Chondrocyte (in vitro differentiated cells): Measurements from ENCODE around the gene ZNF597. TPM values are rescaled to one million over a fixed set of nuclear protein-coding genes. Genes with fewer than 3 reads are reported as not detected.

Source experiments
- DNase-seq: peaks from one replicate; pipeline ENCODE4 v3.0.0; 2021; ENCODE audit warnings: mixed read lengths, low spot score
- H3K27ac Mint-ChIP-seq: one replicate; pipeline ENCODE4 v1.8.0; 2021; ENCODE audit warnings: mild to moderate bottlenecking, moderate library complexity, mixed read lengths; ENCODE audit not compliant: unreplicated experiment
- H3K27me3 Mint-ChIP-seq: 2 replicates; pipeline ENCODE4 v1.8.0; 2021; ENCODE audit warnings: low read depth, mixed read lengths
- H3K36me3 Mint-ChIP-seq: 2 replicates; pipeline ENCODE4 v1.8.0; 2021; ENCODE audit warnings: low read depth, mixed read lengths
- H3K4me1 Mint-ChIP-seq: 2 replicates; pipeline ENCODE4 v1.8.0; 2021; ENCODE audit warnings: low read depth, mild to moderate bottlenecking, mixed read lengths
- H3K4me3 Mint-ChIP-seq: one replicate; pipeline ENCODE4 v1.8.0; 2021; ENCODE audit warnings: mild to moderate bottlenecking, moderate library complexity, mixed read lengths; ENCODE audit not compliant: unreplicated experiment
- H3K9me3 Mint-ChIP-seq: 2 replicates; pipeline ENCODE4 v1.8.0; 2021; ENCODE audit warnings: low read depth, mixed read lengths
- microRNA-seq: library from miRNA; unstranded; fragments of <30 nt; microRNA quantifications from one replicate; pipeline ENCODE4 v1.2.0, GENCODE V29; 2020; ENCODE audit warnings: borderline number of aligned reads
- total RNA-seq: library from RNA; stranded (reverse); gene quantifications from 3 replicates; pipeline ENCODE4 v1.2.1, GENCODE V29; 2021
- TF ChIP-seq, protein P1 (sequence below): fragments of 200-600 bp; sonication (generic); IDR thresholded peaks from 2 replicates; pipeline ENCODE4 v1.5.0; 2021; ENCODE audit warnings: antibody characterized with exemption, mild to moderate bottlenecking, moderate library complexity

Gene ZNF597
- total RNA-seq, 1 donor from 2014 or later: 2.5 TPM

DNA sequence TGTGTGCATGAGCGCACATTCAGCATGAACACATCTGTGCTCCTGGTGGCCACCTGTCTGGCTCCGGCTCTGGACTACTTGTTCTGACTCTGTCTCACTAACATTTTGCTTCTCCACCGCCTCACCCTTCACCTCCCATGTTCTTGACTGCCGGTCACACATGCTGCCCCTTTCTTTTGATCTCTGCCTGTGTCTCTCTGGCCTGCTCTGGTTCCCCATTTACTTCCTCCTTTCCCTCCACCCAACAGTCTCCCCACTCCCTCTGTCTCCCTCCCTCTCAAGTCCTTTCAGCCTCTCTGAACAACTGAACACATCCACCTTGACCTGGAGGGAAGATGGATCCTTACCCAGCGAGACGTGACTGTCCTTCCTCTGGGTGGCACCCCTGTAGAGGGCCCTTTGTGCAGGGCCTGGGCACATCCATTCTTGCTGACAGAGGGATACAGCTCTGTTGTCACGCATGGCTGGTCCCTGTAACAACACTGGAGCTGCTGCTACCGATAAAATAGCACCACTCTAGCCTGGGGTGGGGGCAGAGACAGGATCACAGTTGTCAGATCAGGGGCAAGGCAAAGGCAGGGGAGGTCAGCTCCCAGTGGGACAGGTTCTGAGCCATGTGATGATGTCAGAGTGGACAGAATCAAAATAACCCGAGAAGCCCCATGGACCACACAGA, 53.5 kb downstream of the ZNF597 start:
- Mint-ChIP-seq H3K9me3 (peaks cover 39% of the 10 kb centered on the region), H3K4me3 (no peak overlapping the region), H3K4me1 (peaks cover 6% of the 10 kb centered on the region), H3K36me3 (peaks cover 63% of the 10 kb centered on the region), H3K27ac (no peak overlapping the region), H3K27me3 (no peaks in the 10 kb centered on the region)
- TF ChIP-seq, protein P1, sequence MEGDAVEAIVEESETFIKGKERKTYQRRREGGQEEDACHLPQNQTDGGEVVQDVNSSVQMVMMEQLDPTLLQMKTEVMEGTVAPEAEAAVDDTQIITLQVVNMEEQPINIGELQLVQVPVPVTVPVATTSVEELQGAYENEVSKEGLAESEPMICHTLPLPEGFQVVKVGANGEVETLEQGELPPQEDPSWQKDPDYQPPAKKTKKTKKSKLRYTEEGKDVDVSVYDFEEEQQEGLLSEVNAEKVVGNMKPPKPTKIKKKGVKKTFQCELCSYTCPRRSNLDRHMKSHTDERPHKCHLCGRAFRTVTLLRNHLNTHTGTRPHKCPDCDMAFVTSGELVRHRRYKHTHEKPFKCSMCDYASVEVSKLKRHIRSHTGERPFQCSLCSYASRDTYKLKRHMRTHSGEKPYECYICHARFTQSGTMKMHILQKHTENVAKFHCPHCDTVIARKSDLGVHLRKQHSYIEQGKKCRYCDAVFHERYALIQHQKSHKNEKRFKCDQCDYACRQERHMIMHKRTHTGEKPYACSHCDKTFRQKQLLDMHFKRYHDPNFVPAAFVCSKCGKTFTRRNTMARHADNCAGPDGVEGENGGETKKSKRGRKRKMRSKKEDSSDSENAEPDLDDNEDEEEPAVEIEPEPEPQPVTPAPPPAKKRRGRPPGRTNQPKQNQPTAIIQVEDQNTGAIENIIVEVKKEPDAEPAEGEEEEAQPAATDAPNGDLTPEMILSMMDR: no peak
- no peak for DNase-seq

DNA sequence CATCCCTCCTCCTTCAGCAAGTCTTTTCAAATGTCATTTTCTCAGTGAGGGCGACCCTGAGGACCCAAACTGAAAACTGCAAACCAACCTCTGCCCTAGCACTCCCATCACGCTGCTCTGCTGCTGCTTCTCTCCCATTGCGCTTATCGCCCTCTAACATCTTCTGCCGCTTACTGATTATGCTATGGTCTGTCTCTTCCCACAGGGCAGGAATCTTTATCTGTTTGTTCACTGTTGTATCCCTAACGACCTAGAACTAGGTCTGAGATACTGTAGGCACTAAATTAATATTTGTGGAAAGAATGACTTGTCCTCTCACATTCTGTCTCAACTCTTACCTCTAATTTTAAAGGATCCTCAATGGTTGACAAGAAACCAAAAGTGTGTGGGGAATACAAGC, 55.0 kb downstream of the ZNF597 start:
- peaks cover 6% of the 10 kb centered on the region for H3K4me1 Mint-ChIP-seq
- H3K36me3 Mint-ChIP-seq: peaks cover 65% of the 10 kb centered on the region
- TF ChIP-seq, protein P1: no peak
- H3K27me3 Mint-ChIP-seq: no peaks in the 10 kb centered on the region
- no peak overlapping the region for H3K27ac Mint-ChIP-seq
- no peak overlapping the region for H3K4me3 Mint-ChIP-seq
- H3K9me3 Mint-ChIP-seq: peaks cover 49% of the 10 kb centered on the region
- DNase-seq: no peak

DNA sequence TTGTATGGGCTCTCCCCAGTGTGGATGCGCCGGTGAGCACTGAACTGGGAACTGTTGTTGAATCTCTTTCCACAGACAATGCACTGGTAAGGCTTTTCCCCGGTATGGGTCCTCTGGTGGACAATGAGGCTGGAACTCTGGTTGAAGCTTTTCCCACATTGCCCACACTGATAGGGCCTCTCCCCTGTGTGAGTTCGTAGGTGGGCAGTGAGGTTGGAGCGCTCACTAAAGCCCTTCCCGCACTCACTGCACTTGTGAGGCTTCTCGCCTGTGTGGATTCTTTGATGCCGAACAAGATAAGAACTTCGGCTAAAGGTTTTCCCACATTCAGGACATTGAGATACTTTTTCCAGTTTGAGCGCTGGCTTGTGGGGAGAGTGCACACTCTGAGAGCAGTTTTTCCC, 60.3 kb downstream of the ZNF597 start:
- DNase-seq: no peak
- TF ChIP-seq, protein P1: no peak
- Mint-ChIP-seq H3K36me3 (peaks cover 79% of the 10 kb centered on the region), H3K27ac (no peak overlapping the region), H3K4me3 (no peak overlapping the region), H3K4me1 (no peaks in the 10 kb centered on the region), H3K27me3 (no peaks in the 10 kb centered on the region), H3K9me3 (peaks cover 66% of the 10 kb centered on the region)

Small RNAs within 50 kb of the gene (microRNA-seq; reads per million reads assigned to microRNA genes)
- gene MIR6126: not detected

Other genes with a start within 250 kb of the ZNF597 start
- gene ZNF200, start 208.3 kb downstream of the ZNF597 start, total RNA-seq: 6.6 to 7.8 TPM (median 7.6 TPM) in 3 replicates
- gene MEFV, start 186.9 kb downstream of the ZNF597 start, total RNA-seq: not detected in 3 replicates
- gene ZNF263, start 160.0 kb downstream of the ZNF597 start, total RNA-seq: 22.9 to 28.2 TPM (median 24.6 TPM) in 3 replicates
- gene TIGD7, start 138.1 kb downstream of the ZNF597 start, total RNA-seq: 5.4 to 7.1 TPM (median 6.2 TPM) in 3 replicates
- gene ZNF75A, start 138.0 kb downstream of the ZNF597 start, total RNA-seq: 20.9 to 22.0 TPM (median 21.6 TPM) in 3 replicates
- gene OR2C1, start 87.6 kb downstream of the ZNF597 start, total RNA-seq: not detected in 3 replicates
- gene ZSCAN32, start 42.5 kb downstream of the ZNF597 start, total RNA-seq: 11.3 to 13.4 TPM (median 13.3 TPM) in 3 replicates
- gene ZNF174, start 42.3 kb downstream of the ZNF597 start, total RNA-seq: 8.7 to 13.8 TPM (median 10.6 TPM) in 3 replicates
- 46.5 to 51.1 TPM (median 47.2 TPM) in 3 replicates for gene NAA60, start 176 bp upstream of the ZNF597 start, total RNA-seq
- gene C16orf90, start 52.0 kb upstream of the ZNF597 start, total RNA-seq: not detected in 3 replicates
- 19.3 to 21.8 TPM (median 20.6 TPM) in 3 replicates for gene CLUAP1, start 57.5 kb upstream of the ZNF597 start, total RNA-seq
- gene NLRC3, start 133.9 kb upstream of the ZNF597 start, total RNA-seq: 0.05 to 0.24 TPM (median 0.12 TPM) in 3 replicates
- gene SLX4, start 168.1 kb upstream of the ZNF597 start, total RNA-seq: 9.3 to 11.8 TPM (median 9.9 TPM) in 3 replicates
- 10.3 to 17.8 TPM (median 12.2 TPM) in 3 replicates for gene DNASE1, start 211.2 kb upstream of the ZNF597 start, total RNA-seq